GM12874 (cell line): Measurements from ENCODE around the gene PCNX2.

Source experiments
- CTCF ChIP-seq: IDR thresholded peaks from 2 replicates; pipeline ENCODE4 v1.5.1; 2011; ENCODE audit warnings: low read depth, mild to moderate bottlenecking, control low read depth, low read length, moderate library complexity; ENCODE audit not compliant: insufficient read depth

Gene PCNX2

DNA sequence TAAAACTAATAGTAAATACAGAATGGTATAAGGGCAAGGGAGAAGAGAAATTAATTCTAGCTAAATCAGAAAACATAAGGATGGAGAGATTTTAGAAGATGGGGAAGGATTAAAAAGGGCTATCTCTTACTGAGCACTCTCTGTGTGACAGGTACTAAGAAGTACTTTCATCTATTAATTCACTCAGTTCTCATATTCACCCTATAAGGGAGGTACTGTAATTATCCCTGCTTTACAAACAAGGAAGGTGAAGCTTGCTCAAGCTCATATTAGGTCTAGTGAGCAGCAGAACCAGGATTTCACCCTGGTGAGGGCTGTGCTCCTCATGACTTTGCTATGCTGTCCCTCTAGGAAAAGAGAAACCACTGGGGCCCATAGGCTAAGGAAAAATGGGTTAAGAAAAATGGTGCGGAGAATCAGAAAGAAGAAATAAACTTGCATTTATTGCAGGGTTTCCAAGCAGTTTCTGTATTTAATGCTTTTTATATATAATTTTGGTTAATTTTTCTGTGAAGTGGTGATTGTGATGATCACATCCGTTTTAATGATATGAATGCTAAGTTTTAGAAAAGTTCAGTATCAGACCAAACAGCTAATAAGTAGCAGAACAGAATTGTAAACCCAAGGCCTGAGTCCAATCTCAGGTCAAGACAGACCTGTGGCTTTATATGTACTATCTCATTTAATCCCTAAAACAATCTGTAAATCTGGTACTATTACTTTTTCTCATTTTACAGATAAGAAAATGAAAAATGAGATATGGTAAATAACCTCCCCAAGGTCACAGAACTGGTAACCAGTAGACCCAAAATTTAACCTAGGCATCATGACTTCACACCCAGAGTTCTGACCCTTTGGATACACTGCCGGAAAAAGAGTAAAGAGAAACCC, 1.7 kb downstream of the PCNX2 start:
- TF ChIP-seq CTCF: no peak

DNA sequence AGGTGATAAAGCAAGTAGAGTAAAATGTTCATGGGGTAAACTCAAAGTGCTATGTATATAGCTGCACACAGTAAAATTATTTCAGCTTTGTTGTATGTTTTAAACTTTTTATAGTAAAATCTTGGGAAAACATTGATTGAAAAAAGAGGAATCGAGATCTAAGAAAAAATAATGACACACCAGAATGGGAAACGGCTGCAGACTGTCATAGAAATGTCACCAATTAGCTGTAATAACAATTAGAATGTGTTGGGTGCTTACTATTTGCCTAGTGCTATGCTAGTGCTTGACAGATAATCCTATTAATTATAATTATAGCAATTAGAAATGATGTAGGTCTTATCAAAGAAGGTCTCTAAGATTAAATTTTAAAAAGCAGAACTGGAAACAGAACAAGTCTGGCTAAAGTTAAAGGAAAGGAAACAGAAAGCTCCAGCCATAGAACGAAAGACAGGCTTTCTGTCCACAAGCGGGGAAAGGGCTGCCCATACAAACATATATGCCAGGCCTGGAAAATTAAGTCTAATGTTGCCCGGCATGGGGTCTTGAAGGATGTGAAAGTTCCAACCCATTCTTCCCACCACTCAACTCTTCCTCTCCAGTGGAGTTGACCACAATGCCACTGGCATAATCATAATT, 5.0 kb downstream of the PCNX2 start:
- no peak for TF ChIP-seq CTCF

GRCh38 chr1:233289676-233290075, 5.8 kb downstream of the PCNX2 start:
- TF ChIP-seq CTCF: no peak

GRCh38 chr1:233282582-233282886, 13.0 kb downstream of the PCNX2 start:
- no peak for TF ChIP-seq CTCF

GRCh38 chr1:233281711-233282581, 13.6 kb downstream of the PCNX2 start:
- TF ChIP-seq CTCF: no peak

DNA sequence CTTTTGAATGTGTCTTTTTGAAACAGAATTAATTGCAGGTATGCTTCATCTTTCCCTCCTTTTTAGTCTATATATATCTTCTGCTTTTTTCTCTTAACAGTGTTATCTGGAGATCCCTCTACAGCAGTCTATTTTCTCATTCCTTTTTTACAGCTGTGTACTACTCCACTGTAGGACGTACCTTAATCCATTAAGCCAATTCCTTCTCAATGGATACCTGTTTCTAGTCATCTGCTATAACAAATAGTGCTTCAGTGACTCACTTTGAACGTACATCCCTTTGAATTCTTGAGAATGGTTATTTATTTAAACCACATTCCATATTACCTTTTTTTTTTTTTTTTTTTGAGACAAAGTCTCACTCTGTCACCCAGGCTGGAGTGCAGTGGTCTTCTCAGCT, 15.6 kb downstream of the PCNX2 start:
- no peak for TF ChIP-seq CTCF

DNA sequence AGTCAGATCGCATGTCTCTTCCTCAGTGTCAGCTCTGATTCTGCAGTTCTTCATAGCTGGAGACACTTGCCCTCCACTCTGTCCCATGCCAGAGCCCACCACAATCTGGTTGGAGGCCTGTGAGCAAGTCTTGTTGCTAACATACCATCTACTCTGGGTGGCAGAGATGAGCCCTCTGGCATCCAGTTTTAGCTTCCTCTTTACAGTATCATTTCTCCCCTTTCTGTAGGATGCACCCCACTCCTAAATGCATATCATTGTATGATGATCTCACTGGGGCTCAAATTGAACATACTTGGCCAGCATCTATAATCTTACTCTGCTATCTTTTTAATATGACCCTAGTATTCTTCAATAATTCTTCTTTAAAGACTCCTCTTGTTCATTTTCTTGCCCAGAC, 16.9 kb downstream of the PCNX2 start:
- TF ChIP-seq CTCF: no peak
